Retinal pigment epithelial cell (primary cell): ENCODE results near the gene SPPL3.

Source experiments
- DNase-seq: peaks from one replicate; pipeline ENCODE4 v3.0.0-alpha.2; 2010; ENCODE audit warnings: low read depth
- H3K4me3 ChIP-seq: 2 replicates; pipeline ENCODE4 v1.5.1; 2011; ENCODE audit warnings: mild to moderate bottlenecking, low read length, control low read depth, moderate library complexity
- TF ChIP-seq, protein P1 (sequence below): conservative IDR thresholded peaks from 2 replicates; pipeline ENCODE4 v1.5.1; 2011; ENCODE audit warnings: low read depth, low read length, control low read depth, inconsistent platforms

The SPPL3 gene

DNA sequence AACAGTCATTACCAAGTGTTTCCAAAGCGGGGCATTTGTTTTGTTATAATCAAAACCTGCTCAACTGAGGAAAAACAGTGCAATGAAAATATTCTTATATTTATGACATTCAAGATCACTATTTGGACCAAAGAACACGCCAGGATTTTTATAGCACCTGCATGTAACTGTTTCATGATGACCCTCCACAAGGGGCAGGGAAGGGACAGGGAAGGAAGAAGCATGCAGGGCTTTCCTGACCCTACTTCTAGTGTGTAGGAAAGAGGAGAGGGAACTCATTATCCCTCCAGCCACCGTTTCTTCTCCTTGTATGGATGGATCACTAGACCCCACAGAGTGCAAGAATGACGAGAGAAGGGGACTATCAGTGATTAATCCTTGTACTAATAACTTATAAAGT, 49.4 kb downstream of the SPPL3 start:
- no peak for DNase-seq
- no peak overlapping the region for H3K4me3 ChIP-seq

DNA sequence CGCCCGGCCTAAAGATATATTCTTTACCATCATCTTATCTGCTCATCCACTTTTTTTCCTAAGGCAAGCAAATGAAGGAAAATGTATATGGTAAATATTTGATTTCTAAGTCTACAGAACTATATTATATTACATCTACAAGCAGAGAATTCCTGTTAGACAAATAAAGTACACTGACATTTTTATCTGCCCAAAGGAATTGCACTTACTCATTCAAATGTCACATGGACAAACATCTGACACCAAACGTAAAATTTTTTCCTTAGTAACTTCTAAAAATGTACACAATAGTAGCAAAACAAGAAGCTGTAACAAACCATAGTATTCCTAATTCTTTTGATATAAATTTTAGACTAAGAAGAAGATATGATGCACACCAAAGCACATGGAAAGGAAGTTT, 51.0 kb downstream of the SPPL3 start:
- no peak overlapping the region for H3K4me3 ChIP-seq
- TF ChIP-seq, protein P1, sequence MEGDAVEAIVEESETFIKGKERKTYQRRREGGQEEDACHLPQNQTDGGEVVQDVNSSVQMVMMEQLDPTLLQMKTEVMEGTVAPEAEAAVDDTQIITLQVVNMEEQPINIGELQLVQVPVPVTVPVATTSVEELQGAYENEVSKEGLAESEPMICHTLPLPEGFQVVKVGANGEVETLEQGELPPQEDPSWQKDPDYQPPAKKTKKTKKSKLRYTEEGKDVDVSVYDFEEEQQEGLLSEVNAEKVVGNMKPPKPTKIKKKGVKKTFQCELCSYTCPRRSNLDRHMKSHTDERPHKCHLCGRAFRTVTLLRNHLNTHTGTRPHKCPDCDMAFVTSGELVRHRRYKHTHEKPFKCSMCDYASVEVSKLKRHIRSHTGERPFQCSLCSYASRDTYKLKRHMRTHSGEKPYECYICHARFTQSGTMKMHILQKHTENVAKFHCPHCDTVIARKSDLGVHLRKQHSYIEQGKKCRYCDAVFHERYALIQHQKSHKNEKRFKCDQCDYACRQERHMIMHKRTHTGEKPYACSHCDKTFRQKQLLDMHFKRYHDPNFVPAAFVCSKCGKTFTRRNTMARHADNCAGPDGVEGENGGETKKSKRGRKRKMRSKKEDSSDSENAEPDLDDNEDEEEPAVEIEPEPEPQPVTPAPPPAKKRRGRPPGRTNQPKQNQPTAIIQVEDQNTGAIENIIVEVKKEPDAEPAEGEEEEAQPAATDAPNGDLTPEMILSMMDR = no peak
- no peak for DNase-seq

More for the DNA sequence above, 49.4 kb downstream of the SPPL3 start:
- TF ChIP-seq, protein P1 = no peak

DNA sequence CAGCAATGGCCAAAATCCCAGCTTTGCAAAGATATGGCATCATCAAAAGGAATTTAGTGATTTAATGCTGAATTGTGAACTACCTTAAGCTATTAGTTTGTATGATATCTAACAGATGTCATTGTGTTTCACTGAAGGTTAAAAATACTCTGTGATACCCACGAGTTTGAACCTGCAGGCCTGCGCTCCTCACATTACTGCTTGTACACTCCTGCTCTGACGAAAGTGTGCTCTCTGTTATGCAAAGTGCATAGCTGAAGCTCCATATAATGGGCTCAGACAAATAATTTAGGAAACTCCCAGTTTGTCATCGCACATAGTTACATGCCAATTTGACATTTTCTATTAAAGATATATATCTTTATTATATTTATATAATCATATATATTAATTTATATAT, 52.2 kb downstream of the SPPL3 start:
- DNase-seq = no peak
- TF ChIP-seq, protein P1 = no peak
- no peak overlapping the region for H3K4me3 ChIP-seq

DNA sequence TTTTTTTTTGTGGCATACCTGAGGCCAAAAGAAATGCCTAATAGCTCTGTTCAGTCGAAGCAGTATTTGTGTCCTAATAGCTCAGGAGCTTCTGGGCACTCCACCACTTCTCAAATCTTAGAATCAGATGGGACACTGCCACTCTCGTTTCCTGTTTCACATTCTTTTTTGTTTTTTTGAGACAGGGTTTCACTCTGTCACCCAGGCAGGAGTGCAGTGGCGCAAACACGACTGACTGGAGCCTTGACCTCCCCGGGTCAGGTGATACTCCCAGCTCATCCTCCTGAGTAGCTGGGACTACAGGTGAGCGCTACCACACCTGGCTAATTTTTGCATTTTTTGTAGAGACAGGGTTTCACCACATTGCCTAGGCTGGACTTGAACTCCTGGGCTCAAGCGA, 52.7 kb downstream of the SPPL3 start:
- H3K4me3 ChIP-seq = no peak overlapping the region
- TF ChIP-seq, protein P1 = no peak
- DNase-seq = no peak

DNA sequence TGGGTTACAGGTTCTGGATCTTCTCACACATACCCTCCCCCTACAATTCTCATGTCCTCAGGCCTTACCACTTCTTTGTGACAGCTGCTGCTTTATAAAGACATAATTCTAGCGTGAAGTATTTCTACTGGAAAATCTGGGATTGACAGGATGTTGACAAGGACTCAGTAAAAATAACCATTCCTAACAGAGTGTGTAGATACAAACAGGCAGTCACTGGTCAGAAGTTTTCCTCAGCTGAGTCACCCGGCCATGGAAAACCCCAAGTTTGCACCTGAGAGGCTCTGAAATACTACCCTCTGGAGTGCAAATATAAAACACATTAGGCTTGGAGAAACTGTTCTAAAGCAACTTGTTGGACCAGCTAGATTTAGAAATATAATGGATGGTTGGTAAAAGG, 54.4 kb downstream of the SPPL3 start:
- TF ChIP-seq, protein P1 = no peak
- no peak overlapping the region for H3K4me3 ChIP-seq
- DNase-seq = no peak

DNA sequence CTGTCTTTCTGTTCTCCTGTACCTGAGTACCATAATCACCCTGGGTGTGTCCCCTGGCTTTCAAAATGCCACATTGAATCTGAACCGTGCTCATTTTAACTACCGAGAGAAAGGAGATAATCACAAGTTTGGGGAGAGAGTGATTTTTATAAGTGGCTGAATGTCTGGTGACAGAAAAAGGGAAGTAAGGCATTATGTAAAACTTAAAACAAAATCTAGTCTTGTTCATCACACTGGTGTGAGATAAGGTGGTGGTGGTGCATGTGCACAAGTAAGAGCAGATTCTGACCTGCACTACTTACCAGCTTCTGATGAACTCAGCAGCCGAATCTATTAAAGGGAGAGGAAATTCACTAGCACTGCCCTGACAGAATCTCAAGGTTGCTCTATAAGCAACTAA, 56.3 kb downstream of the SPPL3 start:
- DNase-seq = no peak
- no peak overlapping the region for H3K4me3 ChIP-seq
- TF ChIP-seq, protein P1 = no peak

DNA sequence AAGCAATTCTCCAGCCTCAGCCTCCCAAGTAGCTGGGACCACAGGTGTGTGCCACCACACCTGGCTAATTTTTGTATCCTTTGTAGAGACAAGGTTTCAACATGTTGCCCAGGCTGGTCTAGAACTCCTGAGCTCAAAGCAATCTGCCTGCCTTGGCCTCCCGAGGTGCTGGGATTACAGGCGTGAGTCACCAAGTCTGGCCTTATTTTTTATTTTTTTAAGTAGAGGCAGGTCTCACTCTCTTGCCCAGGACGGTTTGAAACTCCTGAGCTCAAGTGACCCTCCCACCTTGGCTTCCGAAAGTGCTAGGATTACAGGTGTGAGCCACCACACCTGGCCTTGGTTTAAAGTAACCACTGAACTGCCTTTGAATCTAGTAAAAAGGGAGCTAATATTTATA, 56.8 kb downstream of the SPPL3 start:
- no peak overlapping the region for H3K4me3 ChIP-seq
- TF ChIP-seq, protein P1 = no peak
- no peak for DNase-seq
